Bronchial epithelial cell (primary cell): ENCODE measurements around the gene VAV1. TPM values are rescaled to one million over a fixed set of nuclear protein-coding genes. Genes with fewer than 3 reads are reported as not detected.

Source experiments
- DNase-seq: peaks from one replicate; pipeline ENCODE4 v3.0.0-alpha.2; 2010; ENCODE audit warnings: low read depth
- FAIRE-seq: peaks from 2 replicates; lab custom pipeline; 2011; peaks lifted over from hg19 to GRCh38; lab: Jason Lieb, UNC
- H3K27me3 ChIP-seq: 2 replicates; pipeline ENCODE4 v1.5.1; 2011; ENCODE audit warnings: low read length; ENCODE audit not compliant: control insufficient read depth, insufficient read depth
- H3K36me3 ChIP-seq: 2 replicates; pipeline ENCODE4 v1.5.1; 2011; ENCODE audit warnings: low read length; ENCODE audit not compliant: control insufficient read depth, insufficient read depth
- H3K4me3 ChIP-seq: 2 replicates; pipeline ENCODE4 v1.5.1; 2011; ENCODE audit warnings: mild to moderate bottlenecking, low read depth, low read length, control low read depth
- total RNA-seq: library from RNA; depleted of rRNA; stranded (reverse); fragments of >200 nt; gene quantifications from 2 replicates; pipeline ENCODE4 v1.2.1, GENCODE V29; 2014
- TF ChIP-seq, protein P1 (sequence below): IDR thresholded peaks from 2 replicates; pipeline ENCODE4 v1.5.1; 2011; ENCODE audit warnings: mild to moderate bottlenecking, moderate library complexity, low read length, control low read depth, inconsistent platforms; ENCODE audit not compliant: insufficient read depth, severe bottlenecking

Gene VAV1
- total RNA-seq, 1 donor from 2014 or later: 0.53 TPM

DNA sequence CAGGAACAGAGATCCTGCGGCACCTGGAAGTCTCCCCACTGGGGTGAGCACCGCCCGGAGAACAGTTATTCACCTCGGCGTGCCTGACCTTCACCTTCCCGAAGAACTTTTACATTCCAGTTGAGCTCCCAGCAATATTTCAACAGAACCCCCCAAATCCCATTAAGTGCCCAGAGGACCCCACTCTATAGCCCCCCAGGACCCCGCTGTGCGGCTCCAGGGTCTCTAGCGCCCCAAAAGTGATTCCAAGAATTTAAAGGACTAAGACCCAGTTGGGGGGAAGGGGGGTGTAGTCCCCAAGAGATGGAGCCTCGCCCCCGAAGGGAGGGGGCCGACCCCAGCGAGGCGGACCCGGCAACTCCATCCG, 35.6 kb upstream of the VAV1 start:
- H3K36me3 ChIP-seq: peaks cover 21% of the 10 kb centered on the region
- H3K27me3 ChIP-seq: no peaks in the 10 kb centered on the region
- DNase-seq (no peak), FAIRE-seq (no peak)
- TF ChIP-seq, protein P1, sequence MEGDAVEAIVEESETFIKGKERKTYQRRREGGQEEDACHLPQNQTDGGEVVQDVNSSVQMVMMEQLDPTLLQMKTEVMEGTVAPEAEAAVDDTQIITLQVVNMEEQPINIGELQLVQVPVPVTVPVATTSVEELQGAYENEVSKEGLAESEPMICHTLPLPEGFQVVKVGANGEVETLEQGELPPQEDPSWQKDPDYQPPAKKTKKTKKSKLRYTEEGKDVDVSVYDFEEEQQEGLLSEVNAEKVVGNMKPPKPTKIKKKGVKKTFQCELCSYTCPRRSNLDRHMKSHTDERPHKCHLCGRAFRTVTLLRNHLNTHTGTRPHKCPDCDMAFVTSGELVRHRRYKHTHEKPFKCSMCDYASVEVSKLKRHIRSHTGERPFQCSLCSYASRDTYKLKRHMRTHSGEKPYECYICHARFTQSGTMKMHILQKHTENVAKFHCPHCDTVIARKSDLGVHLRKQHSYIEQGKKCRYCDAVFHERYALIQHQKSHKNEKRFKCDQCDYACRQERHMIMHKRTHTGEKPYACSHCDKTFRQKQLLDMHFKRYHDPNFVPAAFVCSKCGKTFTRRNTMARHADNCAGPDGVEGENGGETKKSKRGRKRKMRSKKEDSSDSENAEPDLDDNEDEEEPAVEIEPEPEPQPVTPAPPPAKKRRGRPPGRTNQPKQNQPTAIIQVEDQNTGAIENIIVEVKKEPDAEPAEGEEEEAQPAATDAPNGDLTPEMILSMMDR: no peak
- H3K4me3 ChIP-seq: peak overlapping the region; percentile 78

DNA sequence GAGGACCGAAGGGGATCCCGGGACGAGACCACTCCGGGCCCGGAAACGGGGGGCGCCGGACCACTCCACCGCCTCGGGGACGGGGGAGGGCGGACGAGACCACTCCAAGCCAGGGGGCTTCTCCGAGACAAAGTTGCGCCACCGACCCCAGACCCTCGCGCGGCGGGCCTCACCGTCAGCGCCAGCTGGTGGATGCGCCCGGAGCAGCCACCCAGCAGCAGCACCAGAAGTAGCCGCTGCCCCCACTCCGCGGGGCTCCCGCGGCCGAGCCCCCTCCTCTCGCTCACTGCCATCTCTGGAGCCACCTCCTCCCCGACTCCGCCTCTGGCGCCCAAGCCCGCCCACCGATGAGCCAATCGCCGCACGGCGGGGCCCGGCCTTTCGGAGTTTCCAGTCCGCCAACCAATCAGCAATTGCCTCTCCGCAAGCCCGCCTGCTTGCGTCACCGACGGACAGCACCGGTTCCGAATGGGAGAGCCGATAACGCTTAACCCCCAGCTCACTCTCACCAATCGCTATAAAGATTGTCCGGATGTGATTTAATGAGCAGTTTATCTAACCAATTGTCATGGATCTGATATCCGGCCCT, 35.1 kb upstream of the VAV1 start, which contains the start of gene GPR108:
GPR108 (minus strand) TSS at position 297 of the 589 bp plus-strand sequence; CDS start at position 293, 4 bp downstream.
- Histone ChIP-seq H3K27me3 (no peaks in the 10 kb centered on the region), H3K36me3 (peaks cover 16% of the 10 kb centered on the region), H3K4me3 (peak within 1 kb of the TSS; percentile 78)
- TF ChIP-seq, protein P1: no peak
- DNase-seq (peak; percentile 100), FAIRE-seq (peak; percentile 98)

DNA sequence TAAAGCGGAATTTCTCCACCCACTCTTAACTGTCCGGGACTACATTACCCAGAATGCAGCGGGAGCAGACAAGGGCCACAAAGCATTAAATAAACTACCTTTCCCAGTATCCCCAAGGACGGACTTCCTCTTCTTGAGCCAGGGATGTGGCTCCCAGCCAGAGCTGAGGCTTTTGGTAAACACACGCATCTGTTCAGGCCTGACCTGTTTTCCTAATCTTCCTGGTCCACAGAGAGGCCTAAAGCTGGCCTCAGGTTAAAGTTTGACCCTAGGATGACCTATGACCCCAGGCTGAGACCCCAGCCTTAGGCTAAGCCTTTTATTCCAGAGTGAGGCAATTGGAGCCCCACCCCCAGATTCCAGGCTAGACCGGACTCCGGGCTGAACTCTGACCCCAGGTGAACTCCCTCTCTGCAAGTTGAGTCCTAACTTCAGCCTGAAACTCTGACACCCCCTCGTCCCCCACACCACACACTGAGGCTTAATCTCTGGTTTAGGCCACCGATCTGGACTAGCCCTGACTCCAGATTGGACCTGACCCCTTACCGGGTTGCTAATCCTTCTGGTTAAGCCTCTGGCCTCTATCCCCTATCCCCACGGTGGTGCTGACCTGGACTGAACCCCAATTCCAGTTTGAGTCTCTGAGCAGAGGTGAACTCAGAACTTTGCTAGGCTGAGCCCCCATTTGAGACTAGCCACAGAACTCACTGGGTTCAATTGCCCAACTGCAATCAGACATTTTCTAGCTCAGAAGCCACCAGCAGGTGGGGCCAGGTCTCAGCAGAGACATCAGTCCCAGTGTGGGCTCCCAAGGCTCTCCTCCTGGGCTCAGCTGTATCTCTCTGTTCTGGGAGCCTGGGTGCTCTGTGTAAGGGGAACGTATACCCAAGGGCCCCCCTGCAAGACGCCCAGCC, 34.4 kb upstream of the VAV1 start:
- DNase-seq (peak; percentile 77), FAIRE-seq (no peak)
- no peaks in the 10 kb centered on the region for H3K27me3 ChIP-seq
- H3K4me3 ChIP-seq: no peak overlapping the region
- TF ChIP-seq, protein P1: peak; percentile 81
- H3K36me3 ChIP-seq: peaks cover 16% of the 10 kb centered on the region

DNA sequence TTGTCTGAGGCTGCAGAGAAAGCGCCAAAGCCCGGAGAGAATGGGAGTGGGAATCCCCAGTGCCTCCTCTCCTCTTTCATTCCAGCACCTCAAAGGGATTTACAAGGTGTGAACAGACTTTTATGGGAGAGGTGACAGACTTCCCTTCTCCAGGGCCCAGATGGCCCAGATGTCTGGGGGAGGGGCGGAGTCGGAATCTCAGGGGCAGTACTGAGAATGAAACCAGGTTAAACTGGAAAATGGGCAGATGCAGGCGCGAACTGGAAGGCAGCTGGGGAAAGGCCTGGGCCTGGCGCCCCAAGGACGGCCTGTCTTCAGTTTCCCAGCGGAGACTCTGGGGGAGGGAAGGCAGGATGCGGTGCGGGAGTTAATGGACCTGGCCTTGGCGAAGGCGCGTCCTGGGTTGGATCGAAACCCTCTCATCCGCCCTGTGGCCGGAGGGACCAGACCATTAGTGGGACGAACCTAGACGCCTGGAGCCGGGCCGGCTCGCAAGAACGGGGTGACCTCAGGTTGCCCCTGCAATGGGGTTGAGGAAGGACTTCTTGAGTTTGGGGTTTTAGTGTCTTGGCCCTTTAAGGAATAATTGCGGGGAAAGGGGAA, 33.6 kb upstream of the VAV1 start:
- FAIRE-seq (no peak), DNase-seq (no peak)
- Histone ChIP-seq H3K4me3 (peak overlapping the region; percentile 35), H3K36me3 (peaks cover 17% of the 10 kb centered on the region), H3K27me3 (no peaks in the 10 kb centered on the region)
- TF ChIP-seq, protein P1: no peak

DNA sequence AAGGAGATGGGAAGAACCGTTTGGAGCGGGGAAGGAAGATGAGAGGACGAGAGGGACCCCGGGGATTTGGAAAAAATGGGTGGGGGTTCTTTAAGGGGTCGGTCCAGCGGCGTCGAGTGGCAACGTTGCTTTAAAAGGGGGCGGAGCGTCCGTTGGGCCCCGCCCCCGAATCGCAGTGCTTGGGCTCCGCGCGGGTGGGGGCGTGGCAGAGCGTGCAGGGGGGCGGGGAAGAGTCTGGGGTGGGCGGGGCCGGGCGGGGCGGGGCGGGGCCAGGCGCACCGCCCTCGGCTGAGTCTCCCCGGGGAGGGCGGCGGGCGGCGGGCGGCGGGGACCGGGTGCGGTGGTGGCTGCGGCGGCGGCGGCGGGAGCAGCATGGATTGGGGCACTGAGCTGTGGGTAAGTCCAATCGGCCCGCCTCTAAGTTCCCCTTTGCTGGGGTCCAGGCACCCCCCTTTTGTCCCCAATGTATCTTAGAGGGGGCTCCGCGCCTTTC, 33.1 kb upstream of the VAV1 start, which contains the start of gene TRIP10:
TRIP10 (plus strand) TSS at position 291 of the 493 bp plus-strand sequence; CDS start at position 373, 82 bp downstream.
- Histone ChIP-seq H3K36me3 (peaks cover 19% of the 10 kb centered on the region), H3K27me3 (no peaks in the 10 kb centered on the region), H3K4me3 (peak within 1 kb of the TSS; percentile 94)
- TF ChIP-seq, protein P1: no peak
- no peak for DNase-seq
- FAIRE-seq: no peak
